Inflammatory macrophage treated with lipopolysaccharide for 1 hour (primary cell): Measurements from ENCODE around the gene B3GNT4.
"Not testable (repeated sequence)": the region's sequence is repeated elsewhere in the genome, so short reads cannot be mapped to it uniquely, and the experiment has no call there.

Experiments
- DNase-seq, 2 donors: peaks; one replicate each; pipeline ENCODE4 v3.0.0-alpha.2; 2020 to 2022

B3GNT4 gene

DNA sequence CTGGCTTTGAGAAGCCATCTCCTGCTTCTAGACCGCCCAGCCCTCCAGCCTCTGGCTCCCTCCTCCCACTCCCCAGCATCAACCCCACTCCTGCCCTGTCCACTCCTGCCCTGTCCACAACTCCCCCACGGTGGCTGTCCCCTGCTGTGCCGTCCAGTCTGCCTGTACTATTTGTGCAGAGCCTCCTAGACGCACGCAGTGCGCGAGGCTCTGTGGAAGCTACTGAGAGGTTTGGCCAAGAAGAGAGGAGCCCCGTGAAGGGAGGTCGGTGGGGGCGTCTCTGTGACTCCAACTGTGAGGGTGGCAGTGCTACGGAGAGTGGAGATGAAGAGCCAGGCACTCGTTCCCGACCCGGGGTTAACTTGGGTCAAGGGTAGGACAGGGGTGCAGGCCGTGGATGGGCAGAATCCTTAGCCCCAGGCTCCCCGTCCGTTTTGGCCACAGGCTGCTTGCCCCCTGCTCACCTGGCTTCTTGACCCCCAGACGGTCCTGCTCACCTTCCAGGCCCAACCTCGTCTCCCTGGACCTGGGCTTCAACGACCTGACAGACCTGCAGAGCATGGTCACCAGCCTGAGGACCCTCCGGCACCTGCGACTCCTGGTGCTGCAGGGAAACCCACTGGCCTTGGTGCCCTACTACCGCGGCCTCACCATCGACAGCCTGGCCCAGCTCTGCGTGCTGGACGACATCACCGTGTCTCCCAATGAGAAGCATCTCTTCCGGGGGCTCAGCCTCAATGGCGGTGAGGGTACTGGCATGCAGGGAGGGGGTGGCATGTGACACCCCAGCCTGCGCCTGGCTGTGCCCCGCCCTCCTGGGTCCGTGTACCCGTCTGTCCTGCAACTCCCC is 13.7 kb upstream of the B3GNT4 start:
- no peak for DNase-seq

DNA sequence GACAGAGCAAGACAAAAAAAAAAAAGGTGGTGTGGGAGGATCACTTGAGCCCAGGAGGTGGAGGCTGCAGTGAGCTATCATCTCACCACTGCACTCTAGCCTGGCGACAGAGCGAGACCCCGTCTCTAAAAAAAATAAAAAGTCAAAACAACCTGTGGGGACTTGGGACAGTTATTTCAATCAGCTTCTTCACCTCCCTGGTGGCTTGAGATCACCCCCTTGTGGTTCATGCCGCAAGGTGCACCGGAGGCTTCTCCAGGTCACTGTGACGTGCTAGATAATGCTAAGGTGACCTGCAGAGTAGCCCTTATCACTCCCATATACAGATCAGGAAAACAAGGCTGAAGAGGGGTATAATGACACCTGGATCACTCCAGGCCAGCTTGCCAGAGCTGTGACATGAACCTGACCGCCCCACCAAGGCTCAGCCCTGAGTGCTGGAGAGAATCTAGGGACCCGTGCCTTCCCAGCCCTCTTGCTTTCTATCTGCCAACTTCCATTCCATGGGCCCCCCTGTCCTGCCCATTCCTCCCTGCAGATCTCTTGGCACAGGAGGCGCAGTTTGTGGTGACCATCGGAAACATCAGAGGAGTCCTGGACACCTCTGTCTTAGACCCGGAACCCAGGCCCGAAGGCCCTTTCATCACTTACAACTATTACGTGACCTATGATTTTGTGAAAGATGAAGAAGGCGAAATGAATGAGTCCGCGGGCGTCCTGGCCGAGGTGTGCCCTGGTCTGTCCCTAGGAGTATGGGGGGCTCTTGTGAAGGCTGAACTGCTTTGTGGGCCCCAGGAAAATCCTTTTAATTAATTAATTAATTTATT is 12.5 kb upstream of the B3GNT4 start:
- peak in 1 of 2 donors; percentile 68 for DNase-seq

DNA sequence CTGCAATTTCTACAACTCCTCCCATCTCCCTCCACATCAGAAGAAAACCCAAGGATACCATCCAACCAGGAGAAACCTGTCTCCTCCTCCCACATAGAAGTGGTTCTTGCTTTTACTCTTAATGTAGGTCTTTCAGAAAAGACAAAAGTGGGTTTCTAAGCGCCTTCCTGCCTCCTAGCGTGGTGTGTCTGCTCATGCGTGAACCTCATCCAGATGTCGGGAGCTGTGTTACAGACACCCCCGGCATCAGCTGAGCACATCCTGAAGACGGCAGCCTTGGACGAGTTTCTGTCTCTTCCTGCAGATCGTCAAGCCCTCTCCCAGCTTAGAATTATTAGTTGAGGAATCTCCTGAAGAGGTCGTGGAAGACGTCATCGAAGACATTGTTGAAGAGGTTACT is 11.1 kb upstream of the B3GNT4 start:
- no peak for DNase-seq

DNA sequence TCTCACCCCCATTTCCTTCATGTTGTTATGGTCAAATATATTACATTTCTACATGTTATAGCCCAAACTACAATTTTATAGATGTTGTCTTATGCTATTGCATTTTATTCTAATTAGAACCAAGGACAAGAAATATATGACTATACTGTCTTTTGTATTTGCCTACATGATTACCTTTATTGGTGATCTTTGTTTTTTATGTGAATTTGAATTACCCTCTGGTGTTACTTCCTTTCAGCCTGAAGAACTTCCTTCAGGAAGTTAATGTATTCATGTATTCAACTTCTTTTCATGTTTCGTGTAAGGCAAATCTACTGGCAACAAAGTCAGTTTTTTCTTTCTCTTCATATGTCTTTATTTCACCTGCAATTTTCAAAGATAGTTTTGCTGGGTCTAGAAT is 8.7 kb upstream of the B3GNT4 start:
- DNase-seq = no peak

DNA sequence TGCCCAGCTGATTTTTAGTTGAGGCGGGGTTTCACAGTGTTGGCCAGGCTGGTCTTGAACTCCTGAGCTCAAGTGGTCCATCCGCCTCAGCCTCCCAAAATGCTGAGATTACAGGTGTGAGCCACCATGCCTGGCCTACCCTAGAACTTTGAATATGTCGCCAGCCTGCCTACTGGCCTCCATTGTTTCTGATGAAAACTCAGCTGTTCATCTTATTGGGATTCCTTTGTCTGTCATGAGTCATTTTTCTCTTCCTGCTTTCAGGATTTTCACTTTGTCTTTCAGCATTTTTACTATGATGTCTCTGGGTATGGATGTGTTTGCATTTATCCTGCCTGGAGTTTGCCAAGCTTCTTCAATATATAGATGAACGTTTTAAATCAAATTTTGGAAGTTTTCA is 8.1 kb upstream of the B3GNT4 start:
- DNase-seq = no peak

DNA sequence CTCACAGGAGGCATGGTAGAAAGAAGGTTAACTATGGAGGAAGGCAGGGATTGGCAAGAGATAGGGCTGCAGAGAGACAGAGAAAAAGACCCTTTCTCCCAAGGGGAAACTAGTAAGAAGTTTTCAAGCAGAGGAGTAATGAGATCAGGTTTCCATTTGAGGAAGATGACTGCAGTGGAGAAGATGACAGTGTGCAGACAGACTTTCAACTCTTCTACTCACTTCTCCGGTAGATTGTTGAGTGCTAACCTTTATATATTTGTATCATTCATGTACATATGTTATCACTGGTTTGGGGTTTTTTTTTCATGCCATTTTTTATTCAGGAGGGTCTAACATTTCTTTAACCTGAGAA is 5.9 kb upstream of the B3GNT4 start:
- peak; percentile 38 to 46 for DNase-seq

DNA sequence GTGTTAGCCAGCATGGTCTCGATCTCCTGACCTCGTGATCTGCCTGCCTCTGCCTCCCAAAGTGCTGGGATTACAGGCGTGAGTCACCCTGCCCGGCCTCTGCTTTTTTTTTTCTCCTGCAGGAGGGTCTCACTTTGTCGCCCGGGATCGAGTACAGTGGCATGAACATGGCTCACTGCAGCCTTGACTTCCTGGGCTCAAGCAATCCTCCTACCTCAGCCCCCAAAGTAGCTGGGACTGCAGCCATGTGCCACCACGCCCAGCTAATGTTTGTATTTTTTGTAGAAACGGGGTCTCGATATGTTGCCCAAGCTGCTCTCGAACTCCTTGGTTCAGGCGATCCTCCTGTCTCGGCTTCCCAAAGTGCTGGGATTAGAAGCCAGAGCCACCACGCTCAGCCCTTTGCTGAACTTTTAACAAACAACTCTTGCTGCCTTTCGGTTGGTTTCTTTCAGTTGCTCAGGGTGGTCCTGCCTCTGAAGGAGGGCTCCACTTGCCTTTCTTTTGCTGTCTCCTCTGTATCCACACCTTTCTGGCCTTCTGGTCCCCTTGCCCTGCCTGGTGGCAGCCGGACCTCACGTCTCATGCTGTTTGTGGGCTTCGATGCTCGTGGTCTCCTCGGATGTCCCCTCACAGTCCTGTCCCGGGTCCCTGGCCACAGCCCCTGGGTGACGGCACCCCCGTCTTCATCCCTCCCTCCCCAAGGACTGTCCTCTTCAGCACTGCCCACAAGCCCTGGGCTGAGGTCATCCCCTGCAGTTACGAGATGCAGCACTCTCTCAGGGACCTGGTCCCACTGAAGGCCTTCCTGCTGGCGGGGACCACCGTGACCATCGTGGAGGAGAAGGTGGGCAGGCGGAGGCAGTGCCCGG is 3.8 kb upstream of the B3GNT4 start:
- DNase-seq = no peak

DNA sequence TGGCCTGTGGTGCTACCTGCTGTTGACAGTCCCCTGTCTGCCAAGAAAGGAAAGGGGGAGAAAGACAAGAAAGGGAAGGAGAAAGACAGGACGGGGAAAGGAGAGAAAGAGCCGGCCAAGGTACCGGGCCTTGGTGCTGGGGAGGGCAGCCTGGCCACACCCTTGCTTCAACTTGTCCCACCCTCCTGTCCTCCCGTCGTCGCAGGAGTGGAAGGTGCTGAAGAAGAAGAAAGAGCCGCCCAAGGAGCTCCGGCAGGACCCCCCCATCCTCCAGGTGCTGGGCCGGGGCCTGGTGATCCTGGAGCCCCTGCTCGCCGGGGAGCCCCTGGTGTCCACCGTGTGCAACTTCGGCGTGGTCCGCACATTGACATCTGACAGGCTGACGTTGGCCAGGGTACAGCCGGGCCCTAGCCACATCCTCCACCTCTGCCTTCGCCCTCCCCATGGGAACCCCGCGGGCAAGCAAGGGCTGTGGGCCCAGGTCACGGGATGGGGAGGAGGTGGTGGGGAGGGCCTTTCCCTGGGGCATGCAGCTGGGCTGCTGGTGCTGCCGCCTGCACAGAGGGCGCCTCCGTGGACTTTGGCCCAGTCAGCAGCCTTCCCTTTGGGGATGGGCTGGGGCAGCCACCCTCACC is 2.9 kb upstream of the B3GNT4 start:
- DNase-seq = no peak

DNA sequence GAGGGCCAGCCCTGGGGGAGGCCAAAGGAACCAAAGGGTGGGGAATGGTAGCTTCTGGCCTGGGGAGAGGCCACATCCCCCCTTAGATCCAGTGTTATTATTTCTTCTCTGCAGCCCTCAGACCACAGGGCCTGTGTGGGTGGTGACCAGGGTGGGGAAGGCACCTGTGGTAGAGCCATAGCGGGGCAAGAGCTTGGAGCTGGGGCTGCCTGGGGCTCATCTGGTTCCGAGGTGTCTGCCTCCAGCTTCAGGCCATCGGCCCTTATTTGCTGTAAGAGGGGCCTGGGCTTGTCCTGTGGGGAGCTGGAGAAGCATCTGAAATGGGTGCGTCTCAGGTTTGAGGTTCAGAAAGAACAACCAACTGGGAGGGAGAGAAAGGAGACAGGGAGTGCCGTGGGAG is 2.1 kb upstream of the B3GNT4 start:
- DNase-seq = no peak

DNA sequence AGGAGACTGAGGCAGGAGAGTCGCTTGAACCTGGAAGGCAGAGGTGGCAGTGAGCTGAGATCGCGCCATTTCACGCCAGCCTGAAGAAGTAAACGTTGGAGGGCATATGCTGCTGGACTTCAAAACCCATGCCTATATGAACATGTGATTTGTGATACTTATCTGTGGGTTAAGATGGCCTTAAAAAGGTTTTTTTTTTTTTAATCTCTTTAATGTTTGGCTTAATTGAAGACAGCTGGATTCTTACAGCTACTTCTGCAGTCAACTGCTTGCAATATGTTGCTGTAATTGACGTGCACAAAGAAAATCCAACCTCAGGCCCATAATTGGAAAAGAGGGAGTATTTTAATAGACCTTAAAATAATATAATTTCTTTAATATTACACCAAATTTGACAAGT is 1.5 kb upstream of the B3GNT4 start:
- no peak for DNase-seq

DNA sequence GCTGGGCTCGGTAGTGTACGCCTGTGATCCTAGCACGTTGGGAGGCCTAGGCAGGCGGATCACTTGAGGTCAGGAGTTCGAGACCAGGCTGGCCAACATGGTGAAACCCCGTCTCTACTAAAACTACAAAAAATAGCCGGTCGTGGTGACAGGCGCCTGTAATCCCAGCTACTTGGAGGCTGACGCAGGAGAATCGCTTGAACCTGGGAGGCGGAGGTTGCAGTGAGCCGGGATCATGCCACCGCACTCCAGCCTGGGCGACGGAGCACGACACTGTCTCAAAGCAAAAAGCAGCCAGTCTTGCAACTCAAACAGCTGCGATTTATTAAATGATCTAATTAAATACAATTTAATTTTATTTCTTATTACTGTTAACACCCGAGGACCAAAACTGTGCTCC is 698 bp upstream of the B3GNT4 start:
- DNase-seq = not testable (repeated sequence)

DNA sequence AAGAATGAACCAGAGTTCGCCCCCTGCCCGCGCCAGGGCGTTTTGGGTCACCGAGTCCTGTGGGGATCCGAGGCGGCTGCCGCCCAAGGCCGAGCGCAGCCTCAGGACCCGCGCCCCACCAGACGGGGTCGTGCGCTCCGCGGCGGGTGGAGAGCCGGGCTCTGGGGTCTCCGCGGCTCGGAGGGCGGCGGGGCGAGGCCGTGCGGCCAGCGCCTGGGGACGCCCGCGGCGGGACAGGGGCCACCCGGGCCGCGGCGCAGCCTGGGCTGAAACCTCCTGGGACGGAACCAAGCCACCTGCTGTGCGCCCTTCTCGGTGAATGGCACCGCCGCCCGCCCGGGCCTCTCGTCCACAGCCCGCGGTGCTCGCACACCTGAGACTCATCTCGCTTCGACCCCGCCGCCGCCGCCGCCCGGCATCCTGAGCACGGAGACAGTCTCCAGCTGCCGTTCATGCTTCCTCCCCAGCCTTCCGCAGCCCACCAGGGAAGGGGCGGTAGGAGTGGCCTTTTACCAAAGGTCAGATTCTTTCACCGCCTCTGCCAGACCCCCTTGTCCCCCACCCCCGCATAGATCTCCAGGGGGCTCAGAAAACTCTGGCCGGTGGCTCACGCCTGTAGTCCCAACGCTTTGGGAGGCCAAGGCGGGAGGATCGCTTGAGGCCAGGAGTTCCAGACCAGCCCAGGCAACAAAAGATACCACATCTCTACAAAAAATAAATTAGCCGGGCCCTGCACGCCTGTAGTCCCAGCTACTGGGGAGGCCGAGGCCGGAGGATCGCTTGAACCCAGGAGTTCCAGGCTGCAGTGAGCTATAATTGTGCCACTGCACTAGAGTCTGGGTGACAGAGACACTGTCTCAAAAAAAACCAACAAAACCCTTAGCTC is 901 bp downstream of the B3GNT4 start:
- no peak for DNase-seq

DNA sequence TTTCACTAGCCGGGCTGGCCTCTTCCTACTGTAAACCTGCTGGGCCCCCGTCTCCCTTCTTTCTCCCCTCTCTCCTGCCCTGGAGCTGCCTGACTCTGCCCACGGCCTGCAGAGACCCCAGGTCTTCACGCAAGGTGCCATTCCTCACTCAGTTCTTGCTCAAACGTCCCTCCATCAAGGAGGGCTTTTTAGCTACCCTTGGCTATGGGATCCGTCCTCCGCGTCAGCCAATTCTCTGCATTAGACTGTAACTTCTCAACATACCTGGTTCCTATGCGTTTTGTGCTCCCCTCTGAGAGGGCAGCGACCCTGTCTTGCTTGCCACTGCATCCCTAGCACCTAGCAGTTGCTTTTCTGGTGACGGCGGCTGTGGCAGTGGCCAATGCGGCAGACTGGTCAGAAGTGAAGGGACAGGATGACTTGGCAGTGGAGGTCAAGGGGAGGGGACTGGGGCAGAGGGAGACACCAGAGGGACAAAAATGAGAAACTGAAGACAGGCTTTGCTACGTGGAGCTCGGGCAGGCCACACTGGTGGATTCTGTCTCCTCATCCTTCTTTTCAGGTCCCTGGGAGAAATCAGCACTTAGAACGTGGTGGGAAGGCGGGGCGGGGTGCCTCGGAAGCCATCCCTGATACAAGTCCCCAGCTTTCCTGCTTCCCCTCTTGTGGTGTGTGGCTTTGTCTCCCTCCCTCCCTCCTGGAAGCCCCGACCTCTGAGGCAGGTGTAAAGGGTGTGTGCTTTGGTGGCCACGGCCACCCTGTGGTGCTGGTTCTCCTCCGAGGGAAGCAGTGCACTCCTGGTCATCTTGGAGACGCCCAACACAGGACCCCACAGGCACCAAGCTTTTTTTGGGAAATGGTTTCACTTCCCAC is 1.8 kb downstream of the B3GNT4 start:
- no peak for DNase-seq

DNA sequence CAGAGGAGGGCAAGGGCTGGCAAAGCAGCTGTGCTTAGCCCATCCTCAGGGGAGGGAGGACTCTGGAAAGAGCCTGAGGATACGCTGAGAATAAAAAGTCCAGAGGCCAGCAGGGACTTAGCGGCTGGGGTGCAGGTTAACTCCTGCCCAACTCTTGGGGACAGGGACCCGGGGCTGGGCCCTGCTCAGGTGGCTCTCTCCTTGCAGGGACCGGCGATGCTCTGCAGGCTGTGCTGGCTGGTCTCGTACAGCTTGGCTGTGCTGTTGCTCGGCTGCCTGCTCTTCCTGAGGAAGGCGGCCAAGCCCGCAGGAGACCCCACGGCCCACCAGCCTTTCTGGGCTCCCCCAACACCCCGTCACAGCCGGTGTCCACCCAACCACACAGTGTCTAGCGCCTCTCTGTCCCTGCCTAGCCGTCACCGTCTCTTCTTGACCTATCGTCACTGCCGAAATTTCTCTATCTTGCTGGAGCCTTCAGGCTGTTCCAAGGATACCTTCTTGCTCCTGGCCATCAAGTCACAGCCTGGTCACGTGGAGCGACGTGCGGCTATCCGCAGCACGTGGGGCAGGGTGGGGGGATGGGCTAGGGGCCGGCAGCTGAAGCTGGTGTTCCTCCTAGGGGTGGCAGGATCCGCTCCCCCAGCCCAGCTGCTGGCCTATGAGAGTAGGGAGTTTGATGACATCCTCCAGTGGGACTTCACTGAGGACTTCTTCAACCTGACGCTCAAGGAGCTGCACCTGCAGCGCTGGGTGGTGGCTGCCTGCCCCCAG is 2.8 kb downstream of the B3GNT4 start:
- DNase-seq = no peak

DNA sequence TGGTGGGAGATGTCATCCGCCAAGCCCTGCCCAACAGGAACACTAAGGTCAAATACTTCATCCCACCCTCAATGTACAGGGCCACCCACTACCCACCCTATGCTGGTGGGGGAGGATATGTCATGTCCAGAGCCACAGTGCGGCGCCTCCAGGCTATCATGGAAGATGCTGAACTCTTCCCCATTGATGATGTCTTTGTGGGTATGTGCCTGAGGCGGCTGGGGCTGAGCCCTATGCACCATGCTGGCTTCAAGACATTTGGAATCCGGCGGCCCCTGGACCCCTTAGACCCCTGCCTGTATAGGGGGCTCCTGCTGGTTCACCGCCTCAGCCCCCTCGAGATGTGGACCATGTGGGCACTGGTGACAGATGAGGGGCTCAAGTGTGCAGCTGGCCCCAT is 3.5 kb downstream of the B3GNT4 start:
- no peak for DNase-seq

DNA sequence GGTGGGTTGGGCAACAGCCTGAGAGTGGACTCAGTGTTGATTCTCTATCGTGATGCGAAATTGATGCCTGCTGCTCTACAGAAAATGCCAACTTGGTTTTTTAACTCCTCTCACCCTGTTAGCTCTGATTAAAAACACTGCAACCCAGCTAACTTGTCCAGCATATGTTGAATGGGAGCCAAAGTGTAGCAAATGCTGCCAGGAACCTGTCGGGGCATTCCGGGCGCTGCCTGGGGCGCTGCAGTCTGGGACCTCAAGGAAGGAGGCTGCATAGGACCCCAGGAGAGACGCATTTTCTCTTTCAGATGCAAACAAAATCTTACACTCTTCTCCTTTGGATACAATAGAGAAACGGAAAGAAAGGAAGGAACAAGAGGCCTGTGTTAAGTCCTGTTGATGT is 3.9 kb downstream of the B3GNT4 start:
- no peak for DNase-seq

DNA sequence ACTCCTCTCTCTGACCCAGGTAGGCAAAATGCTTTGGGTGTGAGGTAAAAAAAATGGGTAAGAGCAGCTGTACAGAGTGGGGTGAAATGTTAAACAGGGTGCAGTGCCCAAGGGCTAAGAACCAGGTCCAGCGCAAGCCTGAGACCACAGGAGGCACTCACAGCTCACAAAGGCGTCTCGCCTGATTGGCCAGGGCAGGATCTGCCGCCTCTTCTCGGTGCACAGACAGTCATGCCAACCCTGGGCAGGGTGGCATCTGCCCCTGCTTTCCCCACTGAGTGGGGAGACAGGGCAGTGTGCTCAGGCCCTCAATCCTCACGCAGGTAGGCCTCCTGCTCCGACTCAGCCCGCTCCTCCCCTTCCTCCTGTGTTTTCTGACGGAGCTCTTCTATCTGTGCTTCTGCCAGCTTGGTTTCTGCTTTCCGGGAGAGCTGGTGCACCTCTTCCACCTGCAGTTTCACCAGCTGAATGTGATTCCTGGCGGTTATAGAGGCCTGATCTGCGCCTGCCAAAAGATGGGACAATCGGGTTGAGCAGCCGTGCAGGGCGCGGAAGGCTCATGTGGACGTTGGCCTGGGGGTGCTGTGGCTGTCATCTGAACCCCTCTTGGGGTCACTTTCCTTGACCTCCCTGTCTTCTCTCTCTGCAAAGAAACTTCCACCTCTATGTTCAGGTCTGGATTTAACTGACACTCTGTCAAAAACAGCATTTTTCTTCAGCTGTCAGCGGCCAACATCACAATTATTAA is 4.7 kb downstream of the B3GNT4 start:
- no peak for DNase-seq

DNA sequence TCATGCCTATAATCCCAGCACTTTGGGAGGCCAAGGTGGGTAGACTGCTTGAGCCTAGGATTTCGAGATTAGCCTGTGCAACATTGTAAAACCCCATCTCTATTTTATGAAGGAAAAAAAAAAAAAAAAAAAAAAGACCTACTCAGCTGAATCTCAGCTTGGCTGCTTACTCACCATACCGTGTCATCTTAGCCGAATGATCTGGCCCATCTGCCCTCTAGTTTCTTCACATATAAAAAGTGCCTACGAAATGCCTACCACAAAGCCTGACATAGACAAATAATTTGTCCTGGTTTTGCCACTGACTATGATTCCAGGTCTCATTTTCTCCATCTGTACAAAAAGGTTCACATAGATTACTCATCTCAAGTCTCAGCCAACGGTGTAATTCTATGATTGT is 12.3 kb downstream of the B3GNT4 start:
- peak in 1 of 2 donors; percentile 12 for DNase-seq

DNA sequence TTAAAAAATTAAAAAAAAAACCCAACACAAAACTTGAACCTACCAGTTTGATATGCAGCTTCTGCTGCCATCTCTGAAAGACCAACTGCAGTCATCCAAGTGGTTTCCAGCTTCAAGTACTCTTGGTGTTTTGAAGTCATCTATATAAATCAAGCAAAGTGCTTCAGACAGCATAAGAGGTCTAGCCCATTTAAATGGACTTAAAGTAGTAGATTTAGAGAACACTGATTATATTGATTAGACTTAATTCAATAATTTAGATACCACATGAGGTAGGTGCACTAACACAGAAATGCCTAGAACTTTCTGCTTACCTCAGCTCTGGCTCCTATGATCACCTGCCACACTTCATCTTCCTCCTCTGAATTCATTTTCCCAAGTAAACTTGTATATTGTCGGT is 12.9 kb downstream of the B3GNT4 start:
- DNase-seq = no peak
